ENCODE results near the gene RCVRN.

DNA sequence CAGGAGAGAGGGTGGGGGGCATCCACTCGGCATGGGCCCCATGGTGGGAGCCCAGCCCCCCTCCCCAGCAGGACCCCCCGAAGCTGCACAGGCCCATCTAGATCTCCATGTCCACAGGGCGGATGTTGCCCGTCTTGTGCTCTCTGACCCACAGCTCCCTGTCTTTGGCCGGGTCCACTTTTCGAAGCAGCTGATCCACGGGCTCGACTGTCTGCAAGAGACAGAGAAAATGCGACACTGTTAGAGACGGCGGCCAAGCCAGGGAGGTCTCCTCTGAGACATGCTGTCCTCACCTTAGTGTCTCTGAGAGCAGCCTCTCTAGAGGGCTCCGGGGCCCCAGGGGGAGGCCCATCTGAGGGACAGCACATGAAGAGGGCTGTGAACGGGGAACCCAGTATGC is 12.1 kb upstream of the RCVRN start:
- no peak for TF ChIP-seq EP300 (IDR thresholded peaks at IDR 0.05)
- TF ChIP-seq, protein P1, sequence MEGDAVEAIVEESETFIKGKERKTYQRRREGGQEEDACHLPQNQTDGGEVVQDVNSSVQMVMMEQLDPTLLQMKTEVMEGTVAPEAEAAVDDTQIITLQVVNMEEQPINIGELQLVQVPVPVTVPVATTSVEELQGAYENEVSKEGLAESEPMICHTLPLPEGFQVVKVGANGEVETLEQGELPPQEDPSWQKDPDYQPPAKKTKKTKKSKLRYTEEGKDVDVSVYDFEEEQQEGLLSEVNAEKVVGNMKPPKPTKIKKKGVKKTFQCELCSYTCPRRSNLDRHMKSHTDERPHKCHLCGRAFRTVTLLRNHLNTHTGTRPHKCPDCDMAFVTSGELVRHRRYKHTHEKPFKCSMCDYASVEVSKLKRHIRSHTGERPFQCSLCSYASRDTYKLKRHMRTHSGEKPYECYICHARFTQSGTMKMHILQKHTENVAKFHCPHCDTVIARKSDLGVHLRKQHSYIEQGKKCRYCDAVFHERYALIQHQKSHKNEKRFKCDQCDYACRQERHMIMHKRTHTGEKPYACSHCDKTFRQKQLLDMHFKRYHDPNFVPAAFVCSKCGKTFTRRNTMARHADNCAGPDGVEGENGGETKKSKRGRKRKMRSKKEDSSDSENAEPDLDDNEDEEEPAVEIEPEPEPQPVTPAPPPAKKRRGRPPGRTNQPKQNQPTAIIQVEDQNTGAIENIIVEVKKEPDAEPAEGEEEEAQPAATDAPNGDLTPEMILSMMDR (IDR thresholded peaks at IDR 0.05), result no peak
